ENCODE results near the gene LDLRAP1. TPM values are rescaled to one million over a fixed set of nuclear protein-coding genes. Genes with fewer than 3 reads are reported as not detected.

The LDLRAP1 gene
- total RNA-seq, 1 donor from 2014 or later, result 23.4 TPM

GRCh38 chr1:25522031-25522655 is 21.3 kb upstream of the LDLRAP1 start:
- DNase-seq (ENCODE audit: low spot score) (no peak), ATAC-seq (no peak)

GRCh38 chr1:25523542-25523941 is 19.9 kb upstream of the LDLRAP1 start:
- ATAC-seq, result peak; percentile 33
- DNase-seq (ENCODE audit: low spot score), result no peak

GRCh38 chr1:25524568-25525360 is 18.6 kb upstream of the LDLRAP1 start:
- DNase-seq (ENCODE audit: low spot score) (no peak), ATAC-seq (no peak)

- ATAC-seq, result no peak
- no peak for DNase-seq (ENCODE audit: low spot score)
These were observed 18.1 kb upstream of the LDLRAP1 start for GRCh38 chr1:25525361-25525688.

- no peak for DNase-seq (ENCODE audit: low spot score)
- ATAC-seq, result no peak
These were observed 16.7 kb upstream of the LDLRAP1 start for GRCh38 chr1:25526753-25527152.

GRCh38 chr1:25527226-25527846 is 16.1 kb upstream of the LDLRAP1 start:
- no peak for DNase-seq (ENCODE audit: low spot score)

GRCh38 chr1:25527946-25528595 is 15.3 kb upstream of the LDLRAP1 start:
- DNase-seq (ENCODE audit: low spot score) (no peak), ATAC-seq (no peak)

More at GRCh38 chr1:25527226-25527846, 16.1 kb upstream of the LDLRAP1 start:
- no peak for ATAC-seq

GRCh38 chr1:25528881-25529517 is 14.4 kb upstream of the LDLRAP1 start:
- DNase-seq (ENCODE audit: low spot score) (no peak), ATAC-seq (no peak)

GRCh38 chr1:25529518-25530185 is 13.8 kb upstream of the LDLRAP1 start:
- DNase-seq (ENCODE audit: low spot score) (no peak), ATAC-seq (no peak)

- ATAC-seq (no peak), DNase-seq (ENCODE audit: low spot score) (no peak)
These were observed 13.0 kb upstream of the LDLRAP1 start for GRCh38 chr1:25530186-25531081.

- DNase-seq (ENCODE audit: low spot score), result no peak
- ATAC-seq, result no peak
These were observed 12.3 kb upstream of the LDLRAP1 start for GRCh38 chr1:25531082-25531461.

- ATAC-seq (no peak), DNase-seq (ENCODE audit: low spot score) (no peak)
These were observed 10.4 kb upstream of the LDLRAP1 start for GRCh38 chr1:25532970-25533369.

- no peak for ATAC-seq
- DNase-seq (ENCODE audit: low spot score), result no peak
These were observed 9.5 kb upstream of the LDLRAP1 start for GRCh38 chr1:25533775-25534409.

- no peak for ATAC-seq
- DNase-seq (ENCODE audit: low spot score), result no peak
These were observed 9.0 kb upstream of the LDLRAP1 start for GRCh38 chr1:25534410-25534788.

- ATAC-seq (no peak), DNase-seq (ENCODE audit: low spot score) (no peak)
These were observed 7.3 kb upstream of the LDLRAP1 start for GRCh38 chr1:25536124-25536523.

- ATAC-seq, result no peak
- DNase-seq (ENCODE audit: low spot score), result no peak
These were observed 6.1 kb upstream of the LDLRAP1 start for GRCh38 chr1:25537153-25537831.

GRCh38 chr1:25538191-25538767 is 5.1 kb upstream of the LDLRAP1 start:
- DNase-seq (ENCODE audit: low spot score) (no peak), ATAC-seq (no peak)

- DNase-seq (ENCODE audit: low spot score) (no peak), ATAC-seq (no peak)
These were observed 2.6 kb upstream of the LDLRAP1 start for GRCh38 chr1:25540750-25541342.
